ENCODE measurements around the gene IGSF21.

The IGSF21 gene

GRCh38 chr1:18126616-18127015 is 19.0 kb downstream of the IGSF21 start:
- TF ChIP-seq CTCF (conservative IDR thresholded peaks at IDR 0.05; ENCODE audit: low read depth, low read length) = no peak

GRCh38 chr1:18128298-18128697 is 20.7 kb downstream of the IGSF21 start:
- no peak overlapping the region for H3K4me3 ChIP-seq (ENCODE audit: low read length)
- no peak for TF ChIP-seq CTCF (conservative IDR thresholded peaks at IDR 0.05; ENCODE audit: low read depth, low read length)
- no peak for DNase-seq (ENCODE audit: low read depth)

More at GRCh38 chr1:18126616-18127015, 19.0 kb downstream of the IGSF21 start:
- H3K4me3 ChIP-seq (ENCODE audit: low read length) = no peak overlapping the region
- DNase-seq (ENCODE audit: low read depth) = no peak

- TF ChIP-seq CTCF (conservative IDR thresholded peaks at IDR 0.05; ENCODE audit: low read depth, low read length) = no peak
- DNase-seq (ENCODE audit: low read depth) = no peak
- no peak overlapping the region for H3K4me3 ChIP-seq (ENCODE audit: low read length)
Measured at GRCh38 chr1:18130356-18130755, 22.8 kb downstream of the IGSF21 start.

GRCh38 chr1:18132022-18132710 is 24.6 kb downstream of the IGSF21 start:
- DNase-seq (ENCODE audit: low read depth) = no peak
- H3K4me3 ChIP-seq (ENCODE audit: low read length) = no peak overlapping the region
- TF ChIP-seq CTCF (conservative IDR thresholded peaks at IDR 0.05; ENCODE audit: low read depth, low read length) = no peak

- no peak for TF ChIP-seq CTCF (conservative IDR thresholded peaks at IDR 0.05; ENCODE audit: low read depth, low read length)
- no peak overlapping the region for H3K4me3 ChIP-seq (ENCODE audit: low read length)
- no peak for DNase-seq (ENCODE audit: low read depth)
Measured at GRCh38 chr1:18132711-18133541, 25.3 kb downstream of the IGSF21 start.

GRCh38 chr1:18134324-18135046 is 26.9 kb downstream of the IGSF21 start:
- H3K4me3 ChIP-seq (ENCODE audit: low read length) = no peak overlapping the region
- no peak for TF ChIP-seq CTCF (conservative IDR thresholded peaks at IDR 0.05; ENCODE audit: low read depth, low read length)
- DNase-seq (ENCODE audit: low read depth) = no peak

All from retinal pigment epithelial cell (primary cell).